ENCODE results near the gene NTSR2. TPM values are rescaled to one million over a fixed set of nuclear protein-coding genes. Genes with fewer than 3 reads are reported as not detected.
"Not testable (repeated sequence)": the region's sequence is repeated elsewhere in the genome, so short reads cannot be mapped to it uniquely, and the experiment has no call there.

Gene NTSR2
- total RNA-seq, 6 donors from 2014 or later: not detected

GRCh38 chr2:11665028-11665427 lies 5.0 kb downstream of the NTSR2 start:
- Histone ChIP-seq H3K9me3 (no peaks in the 10 kb centered on the region), H3K4me3 (no peak overlapping the region), H3K27me3 (peaks cover 0 to 6% (median 0%) of the 10 kb centered on the region in 4 donors), H3K27ac (no peak overlapping the region), H3K4me1 (peaks cover 0 to 8% (median 4%) of the 10 kb centered on the region in 4 donors), H3K36me3 (no peaks in the 10 kb centered on the region)
- ATAC-seq (ENCODE audit: low FRiP score in 2 of 2): no peak
- WGBS, 2 donors: 84 to 89% methylated on average over 10 to 11 of the region's 11 CpGs
- TF ChIP-seq POLR2A (IDR thresholded peaks at IDR 0.05): no peak
- TF ChIP-seq CTCF (IDR thresholded peaks at IDR 0.05): no peak
- no peak for TF ChIP-seq EP300 (IDR thresholded peaks at IDR 0.05)
- no peak for TF ChIP-seq POLR2AphosphoS5 (IDR thresholded peaks at IDR 0.05)
- peak in 1 of 2 donors; percentile 54 for DNase-seq

GRCh38 chr2:11663427-11663826 lies 6.6 kb downstream of the NTSR2 start:
- H3K9me3 ChIP-seq: no peaks in the 10 kb centered on the region
- H3K27me3 ChIP-seq: no peaks in the 10 kb centered on the region
- H3K4me1 ChIP-seq: no peaks in the 10 kb centered on the region
- 65 to 80% methylated on average over 2 of the region's 2 CpGs for WGBS, 2 donors
- DNase-seq (no peak), ATAC-seq (ENCODE audit: low FRiP score in 2 of 2) (no peak)
- no peaks in the 10 kb centered on the region for H3K36me3 ChIP-seq
- TF ChIP-seq POLR2AphosphoS5 (IDR thresholded peaks at IDR 0.05) (no peak), POLR2A (IDR thresholded peaks at IDR 0.05) (no peak), CTCF (IDR thresholded peaks at IDR 0.05) (no peak), EP300 (IDR thresholded peaks at IDR 0.05) (no peak)
- no peak overlapping the region for H3K4me3 ChIP-seq
- no peak overlapping the region for H3K27ac ChIP-seq

- no peak for ATAC-seq (ENCODE audit: low FRiP score in 2 of 2)
These were observed 7.1 kb downstream of the NTSR2 start for GRCh38 chr2:11662882-11663281.

GRCh38 chr2:11661891-11662435 lies 8.0 kb downstream of the NTSR2 start:
- TF ChIP-seq EP300 (IDR thresholded peaks at IDR 0.05): no peak
- no peak for TF ChIP-seq POLR2A (IDR thresholded peaks at IDR 0.05)
- no peak for TF ChIP-seq POLR2AphosphoS5 (IDR thresholded peaks at IDR 0.05)
- no peak for TF ChIP-seq CTCF (IDR thresholded peaks at IDR 0.05)
- no peaks in the 10 kb centered on the region for H3K4me1 ChIP-seq
- no peaks in the 10 kb centered on the region for H3K27me3 ChIP-seq
- no peak overlapping the region for H3K4me3 ChIP-seq
- 83 to 89% methylated on average over 15 to 18 of the region's 18 CpGs for WGBS, 2 donors
- no peaks in the 10 kb centered on the region for H3K9me3 ChIP-seq
- no peak overlapping the region for H3K27ac ChIP-seq
- peak in 1 of 2 donors; percentile 65 for DNase-seq
- ATAC-seq (ENCODE audit: low FRiP score in 2 of 2): no peak
- H3K36me3 ChIP-seq: no peaks in the 10 kb centered on the region

More at GRCh38 chr2:11662882-11663281, 7.1 kb downstream of the NTSR2 start:
- no peak for DNase-seq
- H3K4me3 ChIP-seq: no peak overlapping the region
- H3K4me1 ChIP-seq: no peaks in the 10 kb centered on the region
- no peaks in the 10 kb centered on the region for H3K36me3 ChIP-seq
- H3K27ac ChIP-seq: no peak overlapping the region
- TF ChIP-seq POLR2A (IDR thresholded peaks at IDR 0.05) (no peak), CTCF (IDR thresholded peaks at IDR 0.05) (no peak), EP300 (IDR thresholded peaks at IDR 0.05) (no peak), POLR2AphosphoS5 (IDR thresholded peaks at IDR 0.05) (no peak)
- H3K9me3 ChIP-seq: no peaks in the 10 kb centered on the region
- H3K27me3 ChIP-seq: no peaks in the 10 kb centered on the region

- ATAC-seq (ENCODE audit: low FRiP score in 2 of 2); H3K9me3 ChIP-seq; H3K4me3 ChIP-seq; DNase-seq; H3K36me3 ChIP-seq; H3K4me1 ChIP-seq; H3K27ac ChIP-seq; H3K27me3 ChIP-seq: not testable (repeated sequence)
- WGBS, 2 donors: 90% methylated on average over 2 of the region's 2 CpGs
These were observed 9.6 kb downstream of the NTSR2 start for GRCh38 chr2:11660396-11660795.
